GM18870 (cell line): ENCODE results near the gene NDUFA13.

Experiments
- ATAC-seq: cut with Tn5 transposase; IDR thresholded peaks from one replicate; pipeline ENCODE4 v1.9.1; 2021; ENCODE audit warnings: moderate library complexity; ENCODE audit not compliant: unreplicated experiment

NDUFA13 gene

GRCh38 chr19:19566306-19566705, 50.3 kb downstream of the NDUFA13 start:
- no peak for ATAC-seq

- ATAC-seq: no peak
These were observed 51.4 kb downstream of the NDUFA13 start for GRCh38 chr19:19567391-19567790.

GRCh38 chr19:19568802-19569756, 53.1 kb downstream of the NDUFA13 start:
- ATAC-seq: no peak

- no peak for ATAC-seq
These were observed 54.5 kb downstream of the NDUFA13 start for GRCh38 chr19:19570571-19570970.

GRCh38 chr19:19571071-19571786, 55.2 kb downstream of the NDUFA13 start:
- no peak for ATAC-seq

GRCh38 chr19:19575411-19575810, 59.4 kb downstream of the NDUFA13 start:
- ATAC-seq: no peak
